HG03457 (cell line): ENCODE data around the gene GAN.
"Not testable (repeated sequence)": the region's sequence is repeated elsewhere in the genome, so short reads cannot be mapped to it uniquely, and the experiment has no call there.

ENCODE experiments used
- ATAC-seq: cut with Tn5 transposase; IDR thresholded peaks from one replicate; pipeline ENCODE4 v1.9.1; 2021; ENCODE audit warnings: moderate number of reproducible peaks; ENCODE audit not compliant: unreplicated experiment

The GAN gene

DNA sequence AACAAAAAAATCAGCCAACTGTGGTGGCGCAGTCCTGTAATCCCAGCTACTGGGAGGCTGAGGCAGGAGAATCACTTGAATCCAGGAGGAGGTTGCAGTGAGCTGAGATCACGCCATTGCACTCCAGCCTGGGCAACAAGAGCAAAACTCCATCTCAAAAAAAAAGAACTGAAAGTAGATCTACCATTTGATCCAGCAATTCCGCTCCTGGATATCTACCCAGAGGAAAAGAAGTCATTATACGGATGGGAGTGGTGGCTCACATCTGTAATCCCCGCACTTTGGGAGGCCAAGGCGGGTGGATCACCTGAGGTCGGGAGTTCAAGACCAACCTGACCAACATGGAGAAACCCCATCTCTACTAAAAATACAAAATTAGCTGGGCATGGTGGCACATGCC lies 107.4 kb downstream of the GAN start:
- not testable (repeated sequence) for ATAC-seq

DNA sequence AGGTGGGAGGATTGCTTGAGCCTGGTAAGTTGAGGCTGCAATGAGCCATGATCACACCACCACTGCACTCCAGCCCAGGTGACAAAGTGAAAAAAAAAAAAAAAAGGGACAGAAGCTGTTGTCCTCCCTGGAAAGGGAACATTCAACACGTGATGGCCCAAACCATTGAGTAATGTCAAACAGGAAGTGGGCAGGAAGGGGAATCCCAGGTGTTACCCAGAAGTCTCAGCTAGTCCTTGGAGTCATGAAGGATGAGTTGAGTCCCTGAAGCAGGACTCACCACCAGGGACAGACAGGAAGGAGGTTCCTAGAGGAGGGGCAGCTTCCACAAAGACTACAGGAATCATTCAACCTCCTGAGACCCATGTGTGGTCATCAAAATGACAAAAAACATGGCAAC lies 110.0 kb downstream of the GAN start:
- ATAC-seq, result peak; percentile 77

DNA sequence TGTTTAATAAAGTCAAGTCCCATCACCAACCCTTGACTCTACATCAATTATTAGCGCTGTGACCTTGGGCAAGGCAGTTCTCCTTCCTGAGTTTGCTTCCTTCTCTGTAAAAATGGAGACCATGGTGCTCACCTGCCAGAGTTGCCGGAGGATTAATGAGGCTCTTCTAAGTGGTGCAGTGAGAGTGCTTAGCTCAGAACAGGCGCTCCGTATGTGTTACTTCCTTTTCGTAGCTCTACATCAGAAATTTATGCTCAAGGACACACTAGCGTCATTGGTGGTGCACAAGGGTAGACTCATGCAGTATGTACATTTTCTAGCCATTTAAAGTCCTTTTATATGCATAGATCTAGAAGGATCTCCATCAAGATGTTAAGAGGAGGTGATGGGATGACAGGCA lies 112.5 kb downstream of the GAN start:
- ATAC-seq, result no peak

DNA sequence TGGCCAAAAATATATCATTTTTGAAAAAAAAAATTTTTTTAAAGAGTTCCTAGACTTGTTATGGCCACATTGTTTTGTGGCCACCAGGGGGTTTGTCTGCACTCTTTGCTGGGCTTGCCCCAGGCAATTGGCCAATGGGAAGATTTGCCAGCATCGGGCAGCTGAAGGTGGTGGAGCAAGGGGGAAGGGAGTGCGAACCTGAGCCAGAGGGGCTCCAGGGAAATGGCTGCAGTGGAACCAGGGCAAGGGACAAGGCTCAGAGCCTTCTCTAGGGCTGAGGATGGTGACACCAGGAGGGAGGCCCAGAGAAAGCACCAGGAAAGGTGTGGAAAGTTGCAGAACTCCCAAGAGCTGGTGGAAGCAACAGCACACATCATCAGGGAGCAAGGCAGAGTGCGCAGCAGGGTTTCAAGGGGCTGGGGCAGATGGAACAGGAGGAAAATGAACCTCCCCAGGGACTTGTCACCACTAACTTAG lies 114.3 kb downstream of the GAN start:
- no peak for ATAC-seq

DNA sequence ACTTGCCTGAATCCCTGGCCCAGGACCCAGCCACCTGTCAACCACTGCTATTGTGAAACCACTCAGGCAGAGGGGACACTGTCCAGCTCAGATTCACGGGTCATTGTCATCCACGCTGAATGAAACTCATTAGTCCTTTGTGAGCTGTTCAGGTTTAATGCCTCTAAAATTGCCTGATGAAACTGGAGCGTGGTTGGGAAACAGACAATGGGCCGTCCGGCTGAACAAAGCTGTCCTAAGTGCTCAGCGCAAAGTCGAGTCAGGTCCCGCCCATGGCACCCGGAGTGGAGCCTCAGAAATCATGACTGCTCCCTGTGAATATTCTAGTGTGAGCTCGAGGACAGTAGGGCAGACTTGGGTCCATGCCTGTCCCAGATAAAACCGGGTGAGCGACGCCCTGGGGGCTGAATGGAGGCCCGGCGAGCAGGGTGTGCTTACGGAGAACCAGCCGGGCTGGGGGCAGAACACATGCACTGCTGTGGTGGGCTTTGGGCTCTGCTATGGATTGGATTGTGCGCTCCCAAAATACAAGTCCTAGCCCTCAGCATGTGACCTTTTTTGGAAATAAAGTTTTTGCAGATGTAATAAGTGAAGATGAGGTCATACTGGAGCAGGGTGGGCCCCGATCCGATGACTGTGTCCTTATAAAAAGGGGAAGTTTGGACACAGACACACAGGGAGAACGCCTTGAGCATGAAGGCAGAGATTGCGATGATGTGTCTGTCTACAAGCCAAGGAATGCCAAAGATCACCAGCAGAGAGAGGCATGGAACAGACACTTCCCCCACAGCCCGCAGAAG lies 117.0 kb downstream of the GAN start:
- ATAC-seq, result peak; percentile 10

DNA sequence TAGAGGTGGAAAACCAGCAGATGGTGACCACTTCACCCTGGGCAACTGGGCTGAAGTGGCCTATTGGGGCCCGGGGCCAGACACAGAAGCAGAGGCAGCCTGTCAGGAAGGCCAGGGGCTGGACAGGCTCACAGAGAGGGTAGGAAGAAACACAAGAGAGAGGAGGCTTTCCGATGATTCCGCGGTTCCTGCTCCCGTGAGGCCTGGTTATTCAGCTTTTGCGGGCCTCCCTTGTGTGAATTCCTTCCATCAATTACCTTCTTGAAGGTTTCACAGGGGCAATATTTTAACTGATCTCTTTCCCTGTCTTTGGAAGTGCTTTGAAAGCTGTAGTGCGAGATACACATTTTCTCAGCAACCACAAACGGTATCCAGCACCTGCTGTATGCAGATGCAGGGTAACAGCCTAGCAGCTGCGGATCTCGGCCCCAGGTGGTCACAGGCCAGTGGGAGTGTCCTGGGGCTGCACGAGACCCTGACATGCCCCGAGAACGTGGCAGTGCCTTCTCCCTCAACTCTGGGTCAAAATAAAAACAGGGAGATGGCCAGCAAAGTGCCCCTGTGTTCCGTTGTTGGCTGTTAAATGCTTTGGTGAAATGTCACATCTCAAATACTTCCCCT lies 118.3 kb downstream of the GAN start:
- no peak for ATAC-seq

DNA sequence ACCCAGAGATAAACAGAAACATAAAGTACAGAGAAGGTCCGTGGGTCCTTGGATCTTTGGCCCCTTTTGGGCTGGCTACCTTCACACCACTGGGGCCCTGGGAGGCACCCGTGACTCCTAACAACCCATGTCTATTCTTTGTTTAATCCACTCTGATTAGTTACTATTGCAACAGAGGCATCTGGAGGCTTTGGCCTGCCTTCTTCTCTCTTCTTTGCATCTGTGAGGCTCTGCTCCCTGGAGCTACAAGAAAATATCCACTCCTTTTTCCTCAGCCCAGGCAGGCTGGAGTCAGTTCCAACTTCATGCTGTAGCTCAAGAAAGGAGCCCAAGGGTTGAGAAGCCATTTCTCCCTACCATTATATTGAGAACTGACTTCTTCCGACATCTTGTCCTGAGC lies 120.3 kb downstream of the GAN start:
- ATAC-seq, result no peak

DNA sequence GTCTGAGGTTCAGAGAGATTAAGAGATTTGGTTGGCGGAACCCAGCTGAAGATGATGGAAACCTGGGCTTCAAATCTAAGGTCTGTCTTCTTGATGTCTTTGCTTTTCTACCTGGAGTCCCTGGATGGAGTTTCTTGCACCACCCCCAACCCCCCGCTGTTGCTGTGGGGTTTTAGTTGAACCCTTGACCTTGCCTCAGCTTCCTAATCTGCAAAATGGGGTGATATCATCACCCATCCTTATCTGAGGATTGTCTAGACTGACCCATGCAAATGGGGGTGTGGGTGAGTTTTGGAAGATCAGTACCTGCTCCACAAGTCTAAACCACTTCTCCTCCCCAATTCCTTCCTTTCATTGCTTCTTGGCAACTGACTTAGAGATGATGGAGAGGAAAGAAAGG lies 120.8 kb downstream of the GAN start:
- ATAC-seq, result no peak

DNA sequence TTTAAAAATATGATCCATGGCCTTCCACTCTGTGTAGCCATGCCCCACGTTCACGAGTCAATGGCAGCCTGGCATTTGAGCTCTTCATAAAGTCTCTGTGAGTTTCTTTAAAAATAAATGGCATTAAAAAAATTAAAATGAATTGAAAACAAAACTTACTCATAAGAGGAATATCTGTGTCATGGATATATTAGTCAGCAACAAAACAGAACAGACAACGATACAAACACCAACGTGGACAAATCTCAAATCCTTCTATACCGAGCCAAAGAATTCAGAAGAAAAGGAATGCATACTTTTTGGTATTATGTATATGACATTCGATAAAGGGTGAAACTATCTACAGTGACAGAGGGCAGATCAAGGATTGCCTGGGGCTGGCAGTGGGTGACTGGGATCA lies 121.6 kb downstream of the GAN start:
- no peak for ATAC-seq

DNA sequence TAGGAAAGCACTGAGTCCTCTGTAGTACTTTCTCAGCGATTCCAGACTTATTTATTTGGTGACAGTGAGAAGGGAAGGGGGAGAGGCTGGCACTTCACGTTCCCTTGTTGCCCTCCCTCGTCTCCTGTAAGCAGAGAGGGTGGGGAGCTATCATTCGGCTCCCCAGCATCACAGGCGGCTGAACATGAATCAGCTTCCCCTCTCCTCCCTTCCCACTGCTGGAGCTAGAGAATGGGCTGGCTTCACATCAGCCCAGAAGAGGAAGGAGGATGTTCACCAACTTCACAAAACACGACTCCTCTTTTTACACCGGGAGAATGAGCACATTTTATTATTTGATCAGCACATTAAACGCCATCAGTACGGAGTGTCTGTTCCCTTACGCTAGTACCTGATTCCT lies 123.1 kb downstream of the GAN start:
- no peak for ATAC-seq
